Activated CD8-positive, alpha-beta memory T cell treated with anti-CD3 and anti-CD28 coated beads for 4 hours (primary cell): ENCODE data around the gene NDUFS5.
"Not testable (repeated sequence)": the region's sequence is repeated elsewhere in the genome, so short reads cannot be mapped to it uniquely, and the experiment has no call there.

Experiments used
- DNase-seq, 2 donors: peaks; one replicate each; pipeline ENCODE4 v3.0.0-alpha.2; 2020; ENCODE audit warnings: low read depth in 2 of 2

The NDUFS5 gene

GRCh38 chr1:39063775-39064174, 37.6 kb downstream of the NDUFS5 start:
- no peak for DNase-seq

GRCh38 chr1:39065542-39065941, 39.4 kb downstream of the NDUFS5 start:
- DNase-seq = no peak

DNA sequence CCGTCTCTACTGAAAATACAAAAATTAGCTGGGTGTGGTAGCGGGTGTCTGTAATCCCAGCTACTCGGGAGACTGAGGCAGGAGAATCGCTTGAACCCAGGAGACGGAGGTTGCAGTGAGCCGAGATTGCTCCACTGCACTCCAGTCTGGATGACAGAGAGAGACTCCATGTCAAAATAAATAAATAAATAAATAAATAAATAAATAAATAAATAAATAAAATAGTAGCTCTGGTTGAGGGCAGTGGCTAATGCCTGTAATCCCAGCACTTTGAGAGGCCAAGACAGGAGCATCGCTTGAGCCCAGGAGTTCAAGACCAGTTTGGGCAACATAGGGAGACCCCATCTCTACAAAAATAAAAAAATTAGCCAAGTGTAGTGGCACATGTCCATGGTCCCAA, 42.1 kb downstream of the NDUFS5 start:
- not testable (repeated sequence) for DNase-seq

DNA sequence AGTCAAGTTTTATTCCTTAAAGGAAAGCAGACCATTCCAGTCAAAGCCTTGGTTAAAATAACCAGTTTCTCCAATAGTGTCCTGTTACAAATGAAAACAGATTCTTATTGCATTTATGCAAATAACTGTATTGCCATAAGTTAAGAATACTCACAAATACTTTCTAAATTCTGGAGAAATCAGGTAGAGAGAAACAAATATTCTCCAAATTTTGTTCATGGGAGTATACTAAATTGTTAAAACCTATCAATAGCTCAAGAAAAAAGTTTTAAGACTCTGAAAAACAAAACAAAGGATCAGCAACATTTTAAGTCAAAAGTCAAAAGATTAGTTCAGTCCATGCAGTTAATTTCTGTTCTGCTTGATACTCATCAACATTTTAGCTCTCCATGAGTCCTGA, 45.4 kb downstream of the NDUFS5 start:
- not testable (repeated sequence) for DNase-seq

GRCh38 chr1:39076127-39076798, 50.1 kb downstream of the NDUFS5 start:
- no peak for DNase-seq

DNA sequence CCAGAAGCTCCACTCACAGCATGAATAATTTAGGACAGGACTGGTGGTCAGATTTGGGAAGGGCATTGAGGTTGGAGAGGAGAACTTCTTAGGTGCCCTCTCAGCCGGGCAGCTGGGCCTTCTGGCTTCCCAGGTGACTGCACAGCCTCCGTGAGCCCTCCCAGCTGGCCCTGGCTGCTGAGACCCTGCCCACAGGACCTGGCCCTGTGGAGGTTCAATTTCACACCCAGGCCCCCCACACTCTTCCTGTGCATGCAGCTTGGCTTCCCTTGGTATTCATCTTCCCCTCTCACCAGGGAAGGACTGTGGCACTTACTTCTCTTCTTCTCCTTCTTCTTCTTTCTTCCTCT, 50.6 kb downstream of the NDUFS5 start:
- no peak for DNase-seq

GRCh38 chr1:39080269-39080826, 54.2 kb downstream of the NDUFS5 start:
- no peak for DNase-seq

- no peak for DNase-seq
Measured at GRCh38 chr1:39080831-39081270, 54.7 kb downstream of the NDUFS5 start.

- DNase-seq = no peak
Measured at GRCh38 chr1:39081271-39082009, 55.3 kb downstream of the NDUFS5 start.

- DNase-seq = no peak
Measured at GRCh38 chr1:39082010-39082799, 56.1 kb downstream of the NDUFS5 start.

GRCh38 chr1:39082811-39083576, 56.8 kb downstream of the NDUFS5 start:
- no peak for DNase-seq

- DNase-seq = no peak
Measured at GRCh38 chr1:39084191-39084590, 58.0 kb downstream of the NDUFS5 start.
